GM12878 (cell line): ENCODE results near the gene C1QC.

Experiments used
- BCL11A ChIP-seq: IDR thresholded peaks from 2 replicates; pipeline ENCODE4 v1.6.1; 2011; ENCODE audit warnings: low read depth, low read length
- CTCF ChIP-seq, 3 experiments: IDR thresholded peaks in 2 of 3; conservative IDR thresholded peaks in 1 of 3; 2 replicates each; pipeline ENCODE4 v1.5.1; 2011; ENCODE audit warnings: low read depth in 3 of 3, low read length in 3 of 3, mild to moderate bottlenecking in 3 of 3, control low read depth in 2 of 3, moderate library complexity in 2 of 3, inconsistent platforms in 1 of 3, mixed read lengths in 1 of 3; ENCODE audit not compliant: control insufficient read depth in 2 of 3, insufficient read depth in 1 of 3; ENCODE audit errors: extremely low read depth in 1 of 3
- EP300 ChIP-seq, 2 experiments: fragments of 150-350 bp in 1 of 2; IDR thresholded peaks; 2 replicates each; pipeline ENCODE4 v1.6.1; 2011 to 2012; ENCODE audit warnings: low read depth in 2 of 2, low read length in 2 of 2, borderline replicate concordance in 1 of 2, improper control_type of control experiment in 1 of 2, inconsistent platforms in 1 of 2; ENCODE audit not compliant: control insufficient read depth in 1 of 2
- NRF1 ChIP-seq: conservative IDR thresholded peaks from 2 replicates; pipeline ENCODE4 v1.6.1; 2011; ENCODE audit warnings: mild to moderate bottlenecking, low read depth, low read length, improper control_type of control experiment
- POLR2A ChIP-seq: IDR thresholded peaks from 2 replicates; pipeline ENCODE4 v1.6.1; 2011; ENCODE audit warnings: low read depth, mild to moderate bottlenecking, low read length
- POLR2AphosphoS5 ChIP-seq: IDR thresholded peaks from 2 replicates; pipeline ENCODE4 v1.6.1; 2011; ENCODE audit warnings: mild to moderate bottlenecking, low read length, inconsistent platforms
- SIN3A ChIP-seq: IDR thresholded peaks from 2 replicates; pipeline ENCODE4 v1.6.1; 2012; ENCODE audit warnings: low read depth, low read length, improper control_type of control experiment
- SREBF2 ChIP-seq: IDR thresholded peaks from 2 replicates; pipeline ENCODE4 v1.6.1; 2012; ENCODE audit warnings: mild to moderate bottlenecking, low read length
- ZBTB33 ChIP-seq: fragments of 450-650 bp; IDR thresholded peaks from 2 replicates; pipeline ENCODE4 v1.6.1; 2017; ENCODE audit warnings: mild to moderate bottlenecking
- ZNF274 ChIP-seq: IDR thresholded peaks from one replicate; pipeline ENCODE4 v1.8.0; 2011; ENCODE audit not compliant: insufficient read length, insufficient read depth

- TF ChIP-seq NRF1, result no peak
- TF ChIP-seq POLR2A, result no peak
- no peak for TF ChIP-seq SREBF2
- peak in 2 of 3 experiments; percentile 1 to 46; a peak in 2 of 6 replicates for TF ChIP-seq CTCF (IDR thresholded peaks at IDR 0.05 in 2 of 3, conservative IDR thresholded peaks at IDR 0.05 in 1 of 3; ENCODE audit: control insufficient read depth in 2 of 3, extremely low read depth in 1 of 3, insufficient read depth in 1 of 3, low read depth in 3 of 3, low read length in 3 of 3)
- TF ChIP-seq POLR2AphosphoS5, result no peak
- no peak for TF ChIP-seq ZBTB33
- TF ChIP-seq ZNF274, result no peak
- TF ChIP-seq EP300 (IDR thresholded peaks at IDR 0.05; ENCODE audit: borderline replicate concordance in 1 of 2, control insufficient read depth in 1 of 2, low read depth in 2 of 2, low read length in 2 of 2), result no peak
- no peak for TF ChIP-seq BCL11A
- TF ChIP-seq SIN3A, result no peak
Measured at GRCh38 chr1:22658385-22659163, 15.1 kb downstream of the C1QC start.
